Measurements from ENCODE around the gene RAB7B.

The RAB7B gene

DNA sequence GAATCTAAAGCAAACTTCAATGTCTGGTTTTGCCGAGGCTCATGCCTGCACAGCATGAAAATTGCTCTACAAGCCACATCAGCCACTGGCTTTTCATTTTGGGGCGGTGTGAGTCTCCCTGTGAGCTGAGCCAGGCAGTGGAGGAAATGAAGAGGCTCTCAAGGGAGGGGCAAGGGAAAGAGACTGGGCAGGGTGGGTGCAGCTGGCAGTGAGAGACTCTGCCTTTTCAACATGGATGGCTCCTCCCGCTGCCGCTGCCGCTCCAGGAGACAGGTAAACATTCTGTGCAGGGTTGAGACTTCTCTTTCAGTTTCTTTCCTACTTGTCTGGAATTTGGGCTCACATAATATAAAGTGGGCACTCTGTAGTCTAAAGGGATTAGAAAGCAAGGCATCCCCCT is 31.8 kb upstream of the RAB7B start:
- H3K4me3 ChIP-seq (ENCODE audit: low read depth, low read length) = peak overlapping the region; percentile 54
- TF ChIP-seq, protein P1, sequence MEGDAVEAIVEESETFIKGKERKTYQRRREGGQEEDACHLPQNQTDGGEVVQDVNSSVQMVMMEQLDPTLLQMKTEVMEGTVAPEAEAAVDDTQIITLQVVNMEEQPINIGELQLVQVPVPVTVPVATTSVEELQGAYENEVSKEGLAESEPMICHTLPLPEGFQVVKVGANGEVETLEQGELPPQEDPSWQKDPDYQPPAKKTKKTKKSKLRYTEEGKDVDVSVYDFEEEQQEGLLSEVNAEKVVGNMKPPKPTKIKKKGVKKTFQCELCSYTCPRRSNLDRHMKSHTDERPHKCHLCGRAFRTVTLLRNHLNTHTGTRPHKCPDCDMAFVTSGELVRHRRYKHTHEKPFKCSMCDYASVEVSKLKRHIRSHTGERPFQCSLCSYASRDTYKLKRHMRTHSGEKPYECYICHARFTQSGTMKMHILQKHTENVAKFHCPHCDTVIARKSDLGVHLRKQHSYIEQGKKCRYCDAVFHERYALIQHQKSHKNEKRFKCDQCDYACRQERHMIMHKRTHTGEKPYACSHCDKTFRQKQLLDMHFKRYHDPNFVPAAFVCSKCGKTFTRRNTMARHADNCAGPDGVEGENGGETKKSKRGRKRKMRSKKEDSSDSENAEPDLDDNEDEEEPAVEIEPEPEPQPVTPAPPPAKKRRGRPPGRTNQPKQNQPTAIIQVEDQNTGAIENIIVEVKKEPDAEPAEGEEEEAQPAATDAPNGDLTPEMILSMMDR (IDR thresholded peaks at IDR 0.05; ENCODE audit: low read depth, low read length, missing control alignments) = no peak
- no peak for DNase-seq (ENCODE audit: low read depth)

DNA sequence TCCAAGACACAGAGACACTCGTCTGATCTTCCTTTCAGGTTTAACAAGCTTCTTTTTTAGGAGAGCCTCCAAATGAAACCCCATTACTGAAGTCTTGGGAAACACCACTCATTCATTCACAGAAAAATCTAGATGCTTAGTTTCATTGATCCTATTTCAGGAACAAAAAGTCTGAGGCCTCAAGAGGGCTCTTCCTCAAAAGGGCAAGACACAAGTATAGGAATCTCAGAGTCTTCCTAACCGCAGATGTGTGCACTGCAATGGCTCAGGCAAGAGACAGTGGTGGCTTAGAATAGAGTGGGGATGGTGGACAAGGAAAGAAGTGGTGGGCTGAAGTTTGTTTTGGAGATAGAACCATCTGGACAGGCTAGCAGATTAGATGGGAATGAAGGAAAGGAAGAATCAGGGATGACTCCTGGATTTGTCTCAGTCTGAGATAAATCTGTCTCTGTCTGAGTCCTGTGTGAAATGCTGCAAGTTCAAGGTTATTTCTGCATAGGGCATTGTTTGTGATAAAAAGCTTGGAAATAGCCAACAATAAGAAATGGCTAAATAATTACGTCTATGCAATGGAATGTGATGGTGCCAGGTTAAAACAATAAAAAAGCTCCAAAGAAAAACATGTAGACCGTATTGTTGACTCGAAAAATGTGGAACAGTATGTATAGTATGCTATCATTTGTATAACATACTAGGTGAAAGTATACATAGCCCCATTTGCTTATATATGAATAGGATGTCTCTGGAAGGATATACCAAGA is 29.4 kb upstream of the RAB7B start:
- TF ChIP-seq, protein P1 (IDR thresholded peaks at IDR 0.05; ENCODE audit: low read depth, low read length, missing control alignments) = no peak
- no peak for DNase-seq (ENCODE audit: low read depth)
- H3K4me3 ChIP-seq (ENCODE audit: low read depth, low read length) = no peak overlapping the region

DNA sequence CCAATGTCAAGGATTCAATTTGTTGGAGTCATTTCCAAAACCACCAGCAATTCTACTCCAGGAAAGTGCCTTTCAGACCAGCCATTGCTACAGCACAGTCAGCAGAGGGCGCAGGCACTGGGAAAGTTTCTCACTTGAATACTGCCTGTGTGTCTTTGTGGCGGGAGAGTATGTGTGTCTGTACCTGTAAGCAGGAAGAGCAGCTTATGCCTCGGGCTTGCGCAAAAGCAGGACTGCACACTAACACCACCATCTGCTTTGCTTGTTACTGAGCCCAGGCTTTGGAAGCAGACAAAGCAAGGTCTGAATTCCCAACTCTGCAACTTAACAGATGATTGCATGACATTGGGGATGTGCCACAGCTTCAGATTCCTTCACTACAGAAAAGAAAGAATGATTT is 27.5 kb upstream of the RAB7B start:
- H3K4me3 ChIP-seq (ENCODE audit: low read depth, low read length) = no peak overlapping the region
- TF ChIP-seq, protein P1 (IDR thresholded peaks at IDR 0.05; ENCODE audit: low read depth, low read length, missing control alignments) = peak; percentile 93
- DNase-seq (ENCODE audit: low read depth) = peak; percentile 91

- TF ChIP-seq, protein P1 (IDR thresholded peaks at IDR 0.05; ENCODE audit: low read depth, low read length, missing control alignments) = no peak
- no peak for DNase-seq (ENCODE audit: low read depth)
- H3K4me3 ChIP-seq (ENCODE audit: low read depth, low read length) = no peak overlapping the region
Measured at GRCh38 chr1:206030191-206030590, 27.0 kb upstream of the RAB7B start.

DNA sequence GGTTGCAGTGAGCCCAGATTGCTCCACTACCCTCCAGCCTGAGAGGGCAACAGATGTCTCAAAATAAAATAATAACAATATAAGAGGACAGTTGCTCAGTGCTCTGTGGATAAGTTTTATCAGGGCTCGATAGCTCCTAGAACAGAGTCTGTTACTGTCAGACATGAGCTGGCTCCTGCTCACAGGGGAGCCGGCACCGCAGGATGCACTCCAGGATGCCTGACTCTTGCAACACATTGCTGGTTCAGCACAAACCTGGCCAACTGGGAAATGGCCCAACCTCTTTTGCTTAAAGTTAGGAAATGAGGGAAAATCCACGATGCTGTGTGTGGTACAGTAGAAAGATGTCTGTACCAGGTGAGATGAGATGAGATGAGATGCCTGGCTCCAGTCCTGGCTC is 26.3 kb upstream of the RAB7B start:
- H3K4me3 ChIP-seq (ENCODE audit: low read depth, low read length) = no peak overlapping the region
- TF ChIP-seq, protein P1 (IDR thresholded peaks at IDR 0.05; ENCODE audit: low read depth, low read length, missing control alignments) = no peak
- DNase-seq (ENCODE audit: low read depth) = no peak

DNA sequence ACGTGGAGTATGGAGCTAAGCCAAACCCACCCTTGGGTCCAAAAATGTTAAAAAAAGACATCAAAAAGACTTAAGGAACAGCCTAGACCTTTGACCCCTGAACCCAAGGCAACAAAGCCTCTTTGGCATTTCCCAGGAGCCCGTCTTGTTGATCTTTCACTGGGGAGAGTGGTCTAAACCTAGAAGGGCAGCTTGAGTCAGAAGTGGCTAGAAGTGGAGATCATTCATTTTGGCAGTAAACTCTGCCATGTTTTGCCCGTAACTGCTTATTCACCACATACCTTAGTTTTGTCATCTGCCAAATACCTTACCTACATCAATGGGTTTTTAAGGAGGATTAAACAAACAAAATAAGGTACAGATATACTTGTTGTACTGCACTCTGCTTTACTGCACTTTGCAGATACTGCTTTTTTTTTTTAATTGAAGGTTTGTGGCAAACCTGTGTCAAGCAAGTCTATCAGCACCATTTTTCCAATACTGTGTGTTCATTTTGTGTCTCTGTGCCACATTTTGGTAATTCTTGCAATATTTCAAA is 22.2 kb upstream of the RAB7B start:
- DNase-seq (ENCODE audit: low read depth) = no peak
- H3K4me3 ChIP-seq (ENCODE audit: low read depth, low read length) = no peak overlapping the region
- TF ChIP-seq, protein P1 (IDR thresholded peaks at IDR 0.05; ENCODE audit: low read depth, low read length, missing control alignments) = no peak

DNA sequence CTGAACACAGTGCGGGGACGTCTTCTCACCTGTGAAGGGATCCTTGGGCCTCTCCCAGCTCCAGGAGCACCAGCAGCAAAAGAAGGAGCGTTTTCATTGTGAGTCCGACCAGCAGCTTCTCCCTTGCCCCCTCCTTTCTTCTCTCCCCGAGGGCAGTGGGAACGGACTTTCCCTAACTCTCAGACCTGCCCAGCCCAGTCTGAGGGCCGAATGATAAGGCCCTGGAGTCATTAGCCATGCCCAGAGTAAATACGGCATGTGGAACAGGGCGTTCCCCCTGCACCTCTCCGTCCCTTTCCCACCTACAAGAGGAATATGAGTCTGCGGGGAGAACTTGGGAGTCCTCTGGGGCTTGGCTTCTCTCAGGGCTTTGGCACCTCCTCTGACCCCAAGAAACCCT is 20.5 kb upstream of the RAB7B start, which contains the start of gene CTSE:
CTSE (minus strand) TSS at position 201 of the 400 bp plus-strand sequence; CDS start at position 97, 104 bp downstream.
- TF ChIP-seq, protein P1 (IDR thresholded peaks at IDR 0.05; ENCODE audit: low read depth, low read length, missing control alignments) = no peak
- no peak within 1 kb of the TSS for H3K4me3 ChIP-seq (ENCODE audit: low read depth, low read length)
- DNase-seq (ENCODE audit: low read depth) = no peak

Data from GM12864 (cell line).